Hypothalamus (tissue), 51 donors: ENCODE results near the gene C17orf78.
"Not testable (repeated sequence)": the region's sequence is repeated elsewhere in the genome, so short reads cannot be mapped to it uniquely, and the experiment has no call there.

Experiments
- DNase-seq, 51 donors: peaks; one replicate each; lab custom pipeline; 2025; lab: John Stamatoyannopoulos, UW

The C17orf78 gene

GRCh38 chr17:37375706-37376105 is at the start of gene C17orf78:
TSS of gene C17orf78 (plus strand) at chr17:37375985. CDS start at chr17:37376093, 108 bp downstream.
- no peak for DNase-seq

- no peak for DNase-seq
Measured at GRCh38 chr17:37327341-37328090, 48.3 kb upstream of the C17orf78 start.

DNA sequence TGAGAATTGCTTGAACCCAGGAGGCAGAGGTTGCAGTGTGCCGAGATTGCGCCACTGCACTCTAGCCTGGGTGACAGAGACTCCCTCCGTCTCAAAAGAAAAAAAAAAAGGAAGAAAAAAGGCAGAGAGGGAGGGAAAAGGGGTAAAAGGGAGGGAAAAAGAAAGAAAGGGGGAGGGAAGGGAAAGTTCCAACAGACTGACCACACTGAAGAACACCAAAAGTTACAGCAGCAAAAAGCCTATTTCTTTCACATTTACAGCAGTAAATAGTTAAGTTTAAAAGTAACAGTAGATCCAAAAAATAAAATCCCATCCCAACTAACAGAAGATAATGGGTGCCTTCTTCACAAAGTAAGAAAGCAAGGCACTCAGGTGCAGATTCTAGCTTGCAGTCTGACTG is 36.9 kb upstream of the C17orf78 start:
- DNase-seq: no peak

DNA sequence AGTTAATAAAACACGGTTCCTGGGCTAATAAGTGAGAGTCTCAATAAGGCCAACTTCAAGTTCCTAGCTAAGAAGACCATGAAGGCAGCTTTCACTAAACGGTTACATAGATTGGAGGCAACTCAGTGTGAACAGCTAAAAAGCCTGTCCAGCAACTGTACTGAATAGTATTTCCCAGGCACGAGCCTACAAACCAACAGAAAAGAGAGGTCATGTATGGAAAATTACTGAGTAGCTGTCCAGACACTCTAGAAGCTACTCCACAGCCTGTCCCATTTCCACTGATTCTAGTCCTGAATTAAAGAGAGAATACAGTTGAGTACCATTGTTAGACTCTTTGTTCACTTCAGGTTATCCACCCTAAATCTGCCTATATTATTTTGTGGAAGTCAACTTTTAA is 36.5 kb upstream of the C17orf78 start:
- DNase-seq: no peak

- no peak for DNase-seq
Measured at GRCh38 chr17:37340804-37341203, 35.0 kb upstream of the C17orf78 start.

GRCh38 chr17:37342589-37342988 is 33.2 kb upstream of the C17orf78 start:
- DNase-seq: no peak

DNA sequence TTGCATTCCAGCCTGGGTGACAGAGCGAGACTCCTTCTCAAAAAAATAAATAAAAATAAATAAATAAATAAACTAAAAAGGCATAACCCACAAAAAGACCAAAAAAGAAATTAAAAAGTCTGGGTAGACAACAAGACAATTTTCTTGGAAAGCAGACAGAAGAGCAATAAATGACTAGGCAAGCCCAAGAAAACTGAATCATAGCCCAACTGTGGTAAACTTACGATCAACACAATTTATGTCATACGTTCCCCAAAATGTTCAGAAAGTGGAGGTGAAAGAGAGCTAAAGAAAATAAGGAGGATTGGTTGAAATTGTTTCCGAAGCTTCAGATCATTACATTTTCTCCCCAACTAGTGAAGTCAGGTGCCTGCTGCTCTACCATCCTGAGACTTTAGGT is 31.3 kb upstream of the C17orf78 start:
- DNase-seq: no peak

DNA sequence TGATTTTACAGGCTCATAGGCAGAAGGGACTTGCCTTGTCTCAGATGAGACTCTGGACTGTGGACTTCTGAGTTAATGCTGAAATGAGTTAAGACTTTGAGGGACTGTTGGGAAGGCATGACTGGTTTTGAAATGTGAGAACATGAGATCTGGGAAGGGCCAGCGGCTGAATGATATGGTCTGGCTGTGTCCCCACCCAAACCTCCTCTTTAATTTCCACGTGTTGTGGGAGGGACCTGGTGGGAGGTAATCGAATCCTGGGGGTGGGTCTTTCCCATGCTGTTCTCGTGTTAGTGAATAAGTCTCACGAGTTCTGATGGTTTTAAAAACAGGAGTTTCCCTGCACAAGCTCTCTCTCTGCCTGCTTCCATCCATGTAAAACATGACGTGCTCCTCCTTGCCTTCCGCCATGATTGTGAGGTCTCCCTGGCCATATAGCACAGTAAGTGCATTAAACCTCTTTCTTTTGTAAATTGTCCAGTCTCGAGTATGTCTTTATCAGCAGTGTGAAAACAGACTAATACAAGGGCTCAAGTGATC is 28.9 kb upstream of the C17orf78 start:
- DNase-seq: not testable (repeated sequence)

DNA sequence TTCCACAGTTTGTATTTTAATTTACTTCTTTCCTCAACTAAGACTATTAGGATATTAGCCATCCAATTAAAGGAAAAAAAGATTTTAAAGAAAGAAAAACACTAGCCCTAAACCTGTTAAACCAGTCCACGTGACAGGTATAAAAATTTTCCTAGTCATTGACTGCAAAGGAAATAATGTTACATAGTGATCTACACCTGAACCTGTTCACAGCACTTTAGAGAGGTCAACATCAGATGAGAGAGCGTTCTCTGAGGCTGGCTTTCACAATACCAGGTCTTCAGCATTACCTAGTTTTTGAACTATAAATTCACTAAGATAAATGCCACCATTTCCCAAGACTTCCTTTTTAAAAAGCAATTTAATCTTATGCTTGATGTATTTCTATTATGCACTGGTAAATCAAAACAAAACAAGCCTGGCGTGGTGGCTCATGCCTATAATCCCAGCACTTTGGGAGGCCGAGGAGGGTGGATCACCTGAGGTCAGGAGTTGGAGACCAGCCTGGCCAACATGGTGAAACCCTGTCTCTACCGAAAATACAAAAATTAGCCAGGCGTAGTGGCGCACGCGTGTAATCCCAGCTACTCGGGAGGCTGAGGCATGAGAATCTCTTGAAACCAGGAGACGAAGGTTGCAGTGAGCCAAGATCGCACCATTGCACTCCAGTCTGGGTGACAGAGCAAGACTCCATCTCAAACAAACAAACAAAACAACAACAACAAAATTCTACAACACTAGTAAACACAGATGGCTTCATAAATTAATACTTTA is 18.8 kb upstream of the C17orf78 start:
- not testable (repeated sequence) for DNase-seq

GRCh38 chr17:37358098-37358829 is 17.5 kb upstream of the C17orf78 start:
- DNase-seq: peak; percentile 5 to 77 (median 54)

DNA sequence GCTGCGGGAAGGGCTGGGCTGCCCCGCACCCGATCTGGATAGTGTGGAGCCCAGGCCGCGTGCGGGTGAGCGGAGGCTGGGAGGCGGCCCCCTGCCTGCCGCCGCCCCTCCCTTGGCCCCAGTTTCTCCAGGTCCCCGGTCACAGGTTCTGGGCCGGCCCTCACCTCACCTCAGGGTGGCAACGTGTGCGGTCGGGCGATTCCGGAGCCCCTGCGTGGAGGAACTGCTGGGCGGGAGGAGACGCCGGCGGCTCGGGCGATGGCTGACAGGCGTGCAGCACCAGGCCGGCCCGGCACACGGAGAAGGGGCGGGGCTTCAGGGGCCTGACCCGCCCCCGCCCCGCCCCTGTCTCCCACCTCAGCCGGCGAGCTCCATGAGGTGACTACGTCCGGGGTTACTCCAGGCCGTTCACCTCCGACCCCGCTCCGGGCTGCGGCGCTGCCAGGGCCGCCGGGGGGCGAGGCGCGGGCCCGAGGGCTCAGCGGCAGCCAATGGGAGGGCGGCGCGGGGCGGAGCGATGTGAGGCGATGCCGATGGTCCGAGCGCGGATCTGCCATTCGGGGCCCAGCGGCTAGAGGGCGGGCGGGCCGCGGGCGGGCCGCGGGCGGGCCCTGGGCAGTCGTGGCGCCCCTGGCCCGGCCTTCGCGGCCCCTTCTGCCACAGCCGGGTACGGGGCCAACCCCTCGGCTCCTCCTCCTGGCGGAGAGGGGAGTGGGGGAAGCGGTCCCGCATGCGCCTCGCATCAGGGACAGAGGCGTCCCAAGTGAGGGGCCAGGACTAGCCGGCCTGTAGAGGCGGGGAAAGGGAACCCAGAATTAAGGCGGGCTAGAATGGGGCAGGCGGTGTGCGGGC is 16.7 kb upstream of the C17orf78 start:
- DNase-seq: peak; percentile 51 to 98 (median 92)

GRCh38 chr17:37359682-37360188 is 16.1 kb upstream of the C17orf78 start:
- DNase-seq: peak in 11 of 51 donors; percentile 30 to 78 (median 52)

- DNase-seq: no peak
Measured at GRCh38 chr17:37360632-37361031, 15.2 kb upstream of the C17orf78 start.

DNA sequence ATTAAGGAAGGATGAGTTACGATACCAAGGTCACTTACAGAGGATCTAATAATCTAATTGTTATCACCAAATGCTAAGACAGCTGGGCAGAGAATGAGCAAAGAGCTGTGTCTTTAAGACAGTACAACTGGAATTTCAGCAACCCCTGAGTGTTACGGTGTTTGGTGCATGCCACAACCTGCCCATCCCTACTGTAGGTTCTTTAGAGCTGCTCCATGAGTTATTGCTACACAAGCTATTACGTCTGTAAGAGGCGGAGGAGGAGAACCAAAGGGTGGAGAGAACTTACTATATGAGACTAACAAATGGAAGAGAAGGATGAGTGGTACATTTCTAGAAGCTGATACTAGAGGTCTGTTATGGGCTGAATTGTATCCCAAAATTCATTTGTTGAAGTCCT is 14.2 kb upstream of the C17orf78 start:
- DNase-seq: no peak

GRCh38 chr17:37365589-37365988 is 10.2 kb upstream of the C17orf78 start:
- no peak for DNase-seq

DNA sequence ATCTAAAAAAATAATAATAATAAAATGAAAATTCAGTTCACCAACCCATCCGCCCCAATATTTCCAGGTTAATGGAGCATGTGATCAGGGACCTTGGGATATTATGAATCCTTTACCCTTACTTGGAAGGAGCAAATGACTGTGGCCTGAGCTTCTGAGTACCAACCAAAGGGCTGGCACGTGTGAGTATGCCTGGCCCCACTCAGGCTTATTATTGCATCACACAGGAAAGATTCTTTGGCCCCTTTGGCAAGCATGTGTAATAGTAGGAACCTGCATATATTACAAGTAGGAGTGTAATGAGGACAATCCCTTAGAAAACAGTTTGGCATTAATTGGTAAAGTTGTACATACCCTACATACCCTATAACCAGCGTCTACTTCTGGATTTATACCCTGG is 7.2 kb upstream of the C17orf78 start:
- DNase-seq: no peak

- peak in 40 of 51 donors; percentile 1 to 73 (median 26) for DNase-seq
Measured at GRCh38 chr17:37373530-37374159, 2.1 kb upstream of the C17orf78 start.

DNA sequence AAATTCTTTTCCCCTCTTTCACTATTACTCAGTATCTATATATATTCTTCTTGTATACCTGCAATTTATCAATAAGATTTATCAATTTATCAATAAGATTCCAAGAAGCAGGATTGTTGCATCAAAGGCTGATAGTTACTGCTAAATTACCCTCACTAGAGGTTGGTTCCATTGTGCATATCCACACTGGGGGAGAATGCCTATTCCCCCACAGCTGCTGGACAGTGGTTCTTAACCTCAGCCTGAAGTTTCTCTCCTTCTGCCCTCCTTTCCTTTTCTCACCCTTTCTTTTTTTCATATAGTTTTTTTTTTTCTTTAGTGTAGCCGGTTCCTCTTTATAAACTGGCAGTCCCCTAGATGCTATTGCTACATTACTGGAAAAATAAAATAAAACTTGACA is 6.3 kb downstream of the C17orf78 start:
- no peak for DNase-seq

- no peak for DNase-seq
Measured at GRCh38 chr17:37384560-37385149, 8.9 kb downstream of the C17orf78 start.
